ENCODE data around the gene CPNE8.

GRCh38 chr12:38697289-38697688 lies 208.1 kb downstream of the CPNE8 start:
- no peak for TF ChIP-seq CTCF (IDR thresholded peaks at IDR 0.05)
- TF ChIP-seq EP300 (IDR thresholded peaks at IDR 0.05): no peak
- TF ChIP-seq POLR2A (IDR thresholded peaks at IDR 0.05): no peak
- TF ChIP-seq POLR2AphosphoS5 (IDR thresholded peaks at IDR 0.05): no peak

Data from sigmoid colon (tissue), 4 donors.